ENCODE results near the gene MEIOC. TPM values are rescaled to one million over a fixed set of nuclear protein-coding genes. Genes with fewer than 3 reads are reported as not detected.

MEIOC gene
- total and polyA plus RNA-seq, 2 donors (not counting 3 experiments of a cell fraction or from before 2014, with no cell fraction given) = 0.08 to 0.46 TPM

GRCh38 chr17:44628243-44629188, 27.8 kb upstream of the MEIOC start:
- dilution Hi-C loops (cut with MboI; ENCODE audit: extremely low pct_ligation_motif_present, low sequenced_read_pairs) = no loop called here
- Histone ChIP-seq H2AFZ (ENCODE audit: low read depth, low read length) (peak overlapping the region; percentile 52), H3K4me3 (replicated peaks in 1 of 3; ENCODE audit: insufficient read depth in 1 of 3, low read depth in 1 of 3, low read length in 3 of 3) (no peak overlapping the region), H4K20me1 (replicated peaks; ENCODE audit: control insufficient read depth, extremely low read depth, insufficient read depth, low read length) (no peaks in the 10 kb centered on the region), H3K9ac (replicated peaks; ENCODE audit: extremely low read depth, insufficient read depth, low read length) (no peak overlapping the region), H3K4me1 (ENCODE audit: control insufficient read depth, extremely low read depth, insufficient read depth, low read length) (no peaks in the 10 kb centered on the region), H3K36me3 (ENCODE audit: control insufficient read depth in 2 of 2, extremely low read depth in 1 of 2, insufficient read depth in 2 of 2, low read length in 2 of 2) (no peaks in the 10 kb centered on the region), H3K79me2 (ENCODE audit: control insufficient read depth, insufficient read depth, low read length) (no peaks in the 10 kb centered on the region), H3K27me3 (ENCODE audit: control insufficient read depth in 2 of 2, insufficient read depth in 2 of 2, low read length in 2 of 2) (no peaks in the 10 kb centered on the region), H3K4me2 (ENCODE audit: insufficient read depth, low read length) (no peak overlapping the region), H3K9me1 (replicated peaks; ENCODE audit: control insufficient read depth, extremely low read depth, insufficient read depth, low read length) (no peaks in the 10 kb centered on the region), H3K9me3 (replicated peaks; ENCODE audit: control insufficient read depth, insufficient read depth, low read length) (no peaks in the 10 kb centered on the region), H3K27ac (ENCODE audit: insufficient read depth, low read depth, low read length) (no peak overlapping the region)
- FAIRE-seq (no peak), DNase-seq (ENCODE audit: low read depth, low spot score) (peak; percentile 20)
- BruUV-seq (replicated peaks) = no TSS peak
- ChIA-PET POLR2A (no interaction called here), CTCF (interaction anchor here (0.7 to 1.1 kb wide), 3 partner anchors 46 to 71 kb away, joined by 3 to 4 read pairs (median 3); partner anchors contain the start of gene FZD2)
- intact Hi-C loops (cut with micrococcal nuclease) = no loop called here
- TF ChIP-seq POLR2AphosphoS5 (IDR thresholded peaks at IDR 0.05; ENCODE audit: insufficient read depth, low read depth, low read length) (no peak), FOS (IDR thresholded peaks at IDR 0.05; ENCODE audit: borderline replicate concordance, insufficient read depth, low read length) (no peak), JUN (IDR thresholded peaks at IDR 0.05; ENCODE audit: borderline replicate concordance, insufficient read depth, insufficient read length, low read depth) (no peak), GATA2 (IDR thresholded peaks at IDR 0.05; ENCODE audit: insufficient read depth, insufficient read length, low read depth, low read length) (no peak), EZH2 (IDR thresholded peaks at IDR 0.05; ENCODE audit: borderline replicate concordance, low read depth, low read length, severe bottlenecking) (no peak), MYC (IDR thresholded peaks at IDR 0.05; ENCODE audit: low read depth, low read length) (no peak), MAX (IDR thresholded peaks at IDR 0.05; ENCODE audit: insufficient read depth, insufficient read length) (no peak), POLR2A (IDR thresholded peaks at IDR 0.05; ENCODE audit: low read depth, low read length) (no peak), CTCF (IDR thresholded peaks at IDR 0.05; ENCODE audit: extremely low read depth in 1 of 2, insufficient read depth in 1 of 2, low read depth in 1 of 2, low read length in 2 of 2) (no peak)
